SW 1271 (cell line): ENCODE measurements around the gene HSD17B12.

Experiments used
- DNase-seq, 2 experiments: peaks; one replicate each; lab custom pipeline; 2025; lab: John Stamatoyannopoulos, UW

The HSD17B12 gene

DNA sequence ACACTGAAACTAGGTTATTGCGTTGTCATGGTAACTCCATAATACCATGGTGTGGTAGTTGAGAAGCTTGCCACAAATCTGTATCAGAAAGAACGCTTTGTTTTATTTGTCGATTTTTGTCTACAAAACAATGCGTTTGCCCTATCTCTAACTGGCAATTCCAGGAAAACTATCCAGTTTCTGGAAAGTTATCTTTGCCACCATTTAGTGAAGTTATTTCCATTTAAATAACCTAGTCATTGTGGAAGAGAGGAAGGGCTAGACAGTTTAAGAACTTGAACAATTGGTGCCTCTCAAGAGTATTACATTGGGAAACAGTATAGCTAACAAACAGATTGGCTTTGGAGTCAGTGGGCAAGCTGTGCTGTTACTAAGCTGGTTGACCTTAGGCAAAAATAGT is 7.9 kb downstream of the HSD17B12 start:
- DNase-seq, result no peak

DNA sequence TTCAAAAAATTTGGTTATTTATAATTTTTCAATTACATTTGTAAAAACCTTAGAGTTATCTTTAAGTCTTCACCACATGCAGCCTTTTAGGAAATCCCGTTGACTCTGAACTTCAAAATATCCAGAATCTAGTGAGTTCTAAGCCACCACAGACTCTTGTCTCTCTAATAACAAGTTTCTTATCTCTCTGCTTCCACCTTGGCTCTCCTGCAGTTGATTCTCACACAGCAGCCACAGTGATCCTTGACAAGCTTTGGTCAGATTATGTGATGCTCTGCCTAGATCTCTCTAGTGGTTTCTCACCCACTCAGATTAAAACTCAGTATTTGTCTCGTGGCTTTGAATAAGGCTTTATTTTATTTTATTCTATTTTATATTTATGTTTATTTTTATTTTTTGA is 8.6 kb downstream of the HSD17B12 start:
- DNase-seq, result no peak

DNA sequence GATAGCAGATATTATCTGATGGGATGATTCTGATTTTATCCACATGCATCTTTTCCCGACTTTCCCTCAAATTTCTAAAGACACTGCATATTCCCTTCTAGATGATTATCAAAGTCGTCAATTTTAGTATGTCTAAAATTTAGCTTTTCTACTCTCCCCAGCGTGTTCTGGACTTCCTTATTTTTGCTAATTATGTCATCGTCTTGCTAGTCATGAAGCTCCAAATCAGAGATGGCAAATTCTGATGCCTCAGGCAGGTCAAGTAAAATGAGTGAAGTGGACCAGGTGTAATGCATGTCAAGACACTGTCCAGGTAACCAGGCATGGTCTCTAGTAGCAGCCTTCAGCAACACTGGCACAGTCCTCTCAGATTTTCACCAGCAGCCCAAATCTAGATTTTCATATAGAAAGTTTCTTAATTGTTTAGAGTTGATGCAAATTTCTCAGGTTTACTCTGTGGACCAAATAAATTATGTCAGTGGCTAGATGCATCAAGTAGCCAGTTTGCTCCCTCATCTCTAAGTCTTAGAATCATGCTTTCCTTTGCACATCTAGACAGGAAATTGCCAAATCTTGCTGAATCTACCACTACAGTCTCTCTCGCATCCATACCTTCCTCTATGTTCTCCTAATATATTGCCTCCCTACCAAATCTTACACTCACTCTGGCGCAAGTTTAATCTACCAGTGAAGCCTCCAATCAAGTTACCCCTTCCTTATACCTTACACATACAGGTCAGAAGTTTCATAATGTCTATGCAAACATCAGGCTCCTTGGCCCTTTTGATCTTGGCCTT is 10.6 kb downstream of the HSD17B12 start:
- DNase-seq, result no peak

DNA sequence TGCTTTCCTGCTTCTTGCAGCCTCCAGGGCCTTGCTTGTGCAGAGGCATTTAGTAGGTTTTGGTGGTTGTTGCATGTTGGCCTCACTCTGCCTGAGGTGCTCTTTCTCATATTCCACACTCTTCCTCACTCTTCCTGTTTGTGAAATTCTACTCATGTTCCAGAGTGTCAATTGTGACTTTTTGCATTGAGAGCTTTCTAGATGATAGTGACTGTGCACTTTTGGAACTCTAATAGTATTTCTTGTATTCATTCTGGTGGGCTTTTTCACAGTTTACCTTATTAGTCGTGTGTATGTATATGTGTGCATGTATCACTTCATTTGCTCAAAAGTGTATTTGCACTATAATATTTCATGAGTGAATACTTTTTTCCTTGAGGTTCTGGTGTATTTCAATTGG is 11.3 kb downstream of the HSD17B12 start:
- no peak for DNase-seq

DNA sequence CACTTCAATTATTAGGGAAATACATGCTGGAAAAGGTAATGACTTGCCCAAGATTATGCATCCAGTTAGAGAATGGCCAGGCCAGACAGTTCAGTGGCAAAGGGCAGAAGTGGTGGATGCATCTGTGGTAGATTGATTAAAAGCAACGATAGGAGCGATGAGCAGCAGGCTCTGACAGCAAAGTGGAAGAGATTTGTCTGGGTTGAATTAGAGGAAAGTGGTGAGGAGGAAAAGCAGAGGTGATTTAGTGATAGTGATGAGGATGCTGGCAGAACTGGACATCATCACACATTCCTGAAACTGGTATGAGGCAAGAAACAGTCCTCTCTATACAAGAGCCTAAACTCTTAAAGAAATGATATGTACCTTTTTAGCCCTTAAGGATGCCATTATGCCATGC is 12.5 kb downstream of the HSD17B12 start:
- DNase-seq, result no peak

DNA sequence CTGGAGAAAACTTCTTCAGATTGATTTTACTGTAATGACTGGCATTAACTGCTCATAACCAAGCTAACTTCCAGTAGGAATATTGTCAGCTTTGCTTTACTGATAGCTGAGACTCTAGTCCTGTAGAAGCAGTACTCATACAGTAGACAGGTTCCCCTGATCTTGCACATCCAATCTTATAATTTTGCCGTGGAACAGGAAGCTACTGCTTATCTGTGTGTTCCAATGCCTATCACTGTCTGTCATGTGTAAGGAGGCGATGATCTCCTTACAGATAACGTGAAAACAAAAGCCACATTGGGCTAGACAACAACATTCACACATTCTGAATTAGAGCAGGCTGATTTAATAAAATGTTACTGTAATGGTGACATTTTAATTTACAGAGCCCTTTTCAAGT is 13.2 kb downstream of the HSD17B12 start:
- no peak for DNase-seq

DNA sequence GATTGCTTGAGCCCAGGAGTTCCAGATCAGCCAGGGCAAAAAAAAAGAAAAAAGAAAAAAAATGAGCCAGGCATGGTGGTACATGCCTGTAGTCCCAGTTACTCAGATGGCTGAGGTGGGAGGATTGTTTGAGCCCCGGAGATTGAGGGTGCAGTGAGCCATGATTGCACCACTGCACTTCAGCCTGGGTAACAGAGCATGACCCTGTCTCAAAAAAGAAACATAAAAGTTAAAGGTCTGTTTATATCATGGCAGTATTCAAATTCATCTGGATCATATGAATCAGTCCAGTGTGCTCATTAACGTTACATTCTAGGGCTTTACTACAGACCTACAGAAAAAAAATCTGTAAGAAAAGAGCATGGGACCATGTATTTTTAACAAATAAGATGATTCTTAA is 13.9 kb downstream of the HSD17B12 start:
- DNase-seq, result no peak

DNA sequence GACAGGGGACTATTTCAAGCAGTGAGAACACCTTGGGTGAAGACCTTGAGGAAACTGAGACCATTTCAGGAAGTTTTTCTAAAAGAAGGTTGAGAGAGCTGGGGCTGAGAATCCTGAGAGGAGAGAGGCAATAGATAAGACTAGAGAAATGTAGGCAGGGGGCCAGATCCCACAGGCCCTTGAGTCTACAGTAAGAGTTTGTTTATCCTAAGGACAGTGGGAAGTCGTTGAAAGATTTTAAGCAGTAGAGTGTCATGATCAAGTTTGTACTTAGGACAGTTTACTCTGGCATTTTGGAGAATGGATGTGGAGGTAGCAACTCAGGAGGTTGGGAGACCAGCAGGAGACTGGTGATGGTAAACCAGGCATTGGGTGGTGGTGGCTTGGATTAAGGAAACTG is 17.1 kb downstream of the HSD17B12 start:
- no peak for DNase-seq

DNA sequence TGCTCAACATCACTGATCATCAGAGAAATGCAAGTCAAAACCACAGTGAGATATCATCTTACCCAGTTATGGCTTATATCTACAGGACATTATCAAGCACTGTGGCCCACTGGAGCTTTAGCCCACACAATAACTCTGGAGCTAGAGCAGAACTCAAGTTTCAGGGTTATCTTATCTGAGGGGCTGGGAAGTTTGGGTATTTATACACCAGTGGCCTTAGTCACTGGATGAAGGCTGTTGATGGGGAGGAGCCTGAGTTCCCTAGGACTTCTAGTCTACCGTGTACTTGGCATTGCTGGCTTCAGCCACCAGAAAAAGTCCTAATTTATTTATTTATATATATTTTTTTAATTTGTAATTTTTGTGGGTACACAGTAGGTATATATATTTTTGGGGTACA is 19.3 kb downstream of the HSD17B12 start:
- DNase-seq, result no peak

DNA sequence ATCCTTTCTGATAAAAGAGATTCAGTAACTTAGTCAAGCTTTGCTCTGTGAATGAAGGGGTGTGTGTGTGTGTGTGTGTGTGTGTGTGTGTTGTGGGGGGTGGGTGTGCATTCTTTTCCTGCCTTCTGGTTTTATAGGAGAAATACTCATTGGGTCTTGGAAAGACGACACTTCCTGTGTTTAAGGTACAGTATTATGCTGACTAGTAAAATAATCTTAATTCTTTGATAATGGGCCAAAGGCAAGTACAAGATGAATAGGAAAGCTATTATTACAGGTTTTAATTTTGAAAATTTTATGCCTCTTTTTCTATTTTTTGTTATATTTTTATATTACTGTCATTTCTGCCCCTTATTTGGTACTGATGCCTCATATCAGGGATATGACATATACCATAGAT is 26.1 kb downstream of the HSD17B12 start:
- no peak for DNase-seq

DNA sequence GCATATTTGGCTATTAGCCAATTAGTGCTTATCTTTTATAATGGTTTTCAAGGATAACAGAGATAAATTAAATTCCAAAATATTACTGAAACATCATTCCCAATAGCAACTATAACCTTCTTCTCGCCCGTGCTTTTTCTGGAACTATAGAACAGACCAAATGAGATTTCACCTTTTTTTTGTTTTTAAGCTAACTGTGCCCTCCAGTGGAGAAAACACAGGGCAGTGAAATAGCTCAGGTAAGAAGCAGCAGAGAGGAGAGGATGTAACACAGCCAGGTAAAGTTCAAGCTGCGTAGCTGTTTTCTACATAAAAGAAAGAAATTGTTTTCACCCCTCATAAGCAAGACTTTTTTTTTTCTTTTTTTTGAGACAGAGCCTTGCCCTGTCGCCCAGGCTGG is 28.2 kb downstream of the HSD17B12 start:
- DNase-seq, result no peak

DNA sequence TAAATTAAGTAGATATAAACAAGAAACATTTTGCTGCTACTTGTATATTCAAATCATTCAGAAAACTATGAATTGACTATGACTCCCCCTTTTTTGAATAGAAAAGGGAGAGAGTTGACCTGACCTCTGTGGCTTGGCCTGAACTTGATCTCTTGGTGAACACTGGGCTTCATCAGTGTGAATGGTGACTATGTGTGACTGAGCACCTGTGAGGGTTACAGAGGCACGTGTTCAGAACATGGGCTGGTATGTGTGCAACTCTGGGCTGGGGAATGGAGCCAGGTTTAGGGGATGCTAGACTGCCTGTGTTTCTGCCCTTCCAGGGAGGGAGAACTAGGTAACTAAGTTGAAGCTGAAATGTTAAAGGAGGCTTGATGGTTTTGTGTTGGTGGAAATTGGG is 29.2 kb downstream of the HSD17B12 start:
- no peak for DNase-seq

DNA sequence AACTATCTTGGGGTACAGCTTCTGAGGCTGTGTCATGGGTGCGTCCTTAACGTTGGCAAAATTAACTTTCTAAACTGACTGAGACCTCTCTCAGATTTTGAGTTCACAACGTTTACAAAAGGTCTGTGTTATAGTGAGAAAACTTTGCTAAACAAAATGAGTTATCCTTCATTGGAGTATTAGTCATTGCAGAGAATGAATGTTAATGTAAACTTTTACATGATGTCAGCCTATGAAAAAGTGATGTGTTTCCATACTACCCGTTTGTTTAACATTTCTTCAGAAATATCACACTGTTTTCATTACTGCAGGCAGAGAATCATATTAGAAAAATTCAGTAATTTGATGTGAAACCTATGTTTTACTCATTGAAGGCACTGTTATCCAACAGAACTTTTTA is 32.1 kb downstream of the HSD17B12 start:
- DNase-seq, result no peak

DNA sequence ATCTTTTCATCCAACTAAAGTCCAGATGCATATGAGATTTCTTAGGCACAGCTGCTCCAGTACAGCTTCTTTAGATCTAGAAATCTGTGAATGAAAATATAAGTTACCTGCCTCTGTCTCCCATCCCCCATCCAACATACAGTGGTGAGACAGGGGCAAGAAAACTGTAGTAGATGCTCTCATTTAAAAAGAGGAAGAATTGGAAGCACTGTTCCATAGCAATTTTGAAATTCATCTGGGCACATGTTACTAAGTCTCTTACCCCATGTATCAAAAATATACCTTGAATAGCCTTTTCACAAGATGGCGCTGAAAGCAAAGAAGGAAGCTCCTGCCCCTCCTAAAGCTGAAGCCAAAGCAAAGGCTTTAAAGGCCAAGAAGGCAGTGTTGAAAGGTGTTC is 37.8 kb downstream of the HSD17B12 start:
- DNase-seq, result no peak

DNA sequence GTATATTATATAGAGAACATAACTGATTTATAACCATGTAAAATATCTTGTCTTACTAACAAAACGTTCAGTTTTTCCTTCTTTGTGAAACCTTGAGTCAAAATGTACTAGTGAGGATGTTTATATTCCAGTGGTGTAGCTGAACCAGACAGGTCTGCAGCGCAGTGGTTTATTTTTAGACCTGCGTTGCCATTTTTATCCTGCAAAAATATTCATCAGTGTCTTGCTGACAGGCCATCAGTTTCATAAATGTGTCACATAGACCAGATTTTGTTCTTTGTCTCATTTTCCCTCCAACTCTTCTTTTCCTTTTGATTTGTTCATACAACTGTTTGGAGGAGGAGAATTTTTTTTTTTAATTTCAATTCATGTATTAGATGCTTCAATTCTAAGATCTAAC is 43.1 kb downstream of the HSD17B12 start:
- no peak for DNase-seq

DNA sequence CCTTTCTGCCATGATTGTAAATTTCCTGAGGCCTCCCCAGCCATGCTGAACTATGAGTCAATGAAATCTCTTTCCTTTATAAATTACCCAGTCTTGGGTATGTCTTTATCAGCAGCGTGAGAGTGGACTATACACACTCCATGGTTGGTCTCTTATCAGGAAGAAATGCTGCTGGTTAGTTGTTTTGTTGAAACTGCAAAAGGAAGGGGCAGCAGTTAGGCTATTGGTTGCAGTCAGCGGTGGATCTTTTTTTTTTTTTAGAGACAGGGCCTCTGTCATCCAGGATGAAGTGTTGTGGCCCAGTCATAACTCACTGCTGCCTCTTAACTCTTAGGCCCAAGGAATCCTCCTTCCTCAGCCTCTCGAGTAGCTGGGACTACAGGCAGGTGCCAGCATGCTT is 51.7 kb downstream of the HSD17B12 start:
- no peak for DNase-seq

DNA sequence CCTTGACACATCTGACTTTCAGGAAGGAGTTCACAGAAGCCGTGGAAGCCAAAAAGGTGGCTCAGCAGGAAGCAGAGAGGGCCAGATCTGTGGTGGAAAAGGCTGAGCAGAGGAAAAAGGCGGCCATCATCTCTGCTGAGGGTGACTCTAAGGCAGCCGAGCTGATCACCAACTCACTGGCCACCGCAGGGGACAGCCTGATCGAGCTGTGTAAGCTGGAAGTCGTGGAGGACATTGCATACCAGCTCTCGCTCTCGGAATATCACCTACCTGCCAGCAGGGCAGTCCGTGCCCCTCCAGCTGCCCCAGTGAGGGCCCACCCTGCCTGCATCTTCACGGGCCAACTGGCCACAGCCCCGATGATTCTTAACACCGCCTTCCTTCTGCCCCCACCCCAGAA is 53.7 kb downstream of the HSD17B12 start:
- DNase-seq, result no peak

DNA sequence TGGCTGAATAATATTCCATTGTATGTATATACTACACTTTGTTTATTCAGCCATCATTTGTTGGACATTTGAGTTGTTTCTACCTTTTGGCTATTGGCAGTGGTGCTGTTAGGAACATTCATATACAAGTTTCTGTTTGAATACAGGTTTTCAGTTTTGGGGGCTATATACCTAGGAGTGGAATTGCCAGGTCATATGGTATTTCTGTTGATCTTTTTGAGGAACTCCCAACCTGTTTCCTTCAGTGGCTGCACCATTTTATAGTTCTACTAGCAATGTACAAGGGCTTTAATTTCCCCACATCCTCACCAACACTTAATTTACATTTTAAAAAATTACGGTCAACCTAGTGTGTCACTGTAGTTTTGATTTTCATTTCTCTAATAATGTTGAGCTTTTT is 54.6 kb downstream of the HSD17B12 start:
- DNase-seq, result no peak

DNA sequence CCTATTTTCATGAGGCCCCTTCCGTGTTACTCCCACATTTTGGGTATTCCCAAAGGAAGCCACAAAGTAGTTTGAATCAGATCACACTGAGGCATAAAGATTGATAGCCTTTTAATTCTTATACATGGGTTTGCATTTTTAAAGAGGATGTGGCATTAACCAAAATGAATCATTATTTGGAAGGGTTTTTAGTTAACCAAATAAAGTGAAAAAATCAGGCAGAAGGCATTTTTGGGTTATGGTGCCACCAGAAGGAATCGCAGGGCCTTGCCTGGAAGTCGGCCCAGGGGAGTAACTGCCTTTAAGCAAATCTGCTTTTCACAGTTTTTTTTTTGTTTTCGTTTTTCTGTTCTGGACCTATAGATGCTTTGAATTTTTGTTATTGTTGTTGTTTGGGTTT is 55.4 kb downstream of the HSD17B12 start:
- DNase-seq, result no peak

DNA sequence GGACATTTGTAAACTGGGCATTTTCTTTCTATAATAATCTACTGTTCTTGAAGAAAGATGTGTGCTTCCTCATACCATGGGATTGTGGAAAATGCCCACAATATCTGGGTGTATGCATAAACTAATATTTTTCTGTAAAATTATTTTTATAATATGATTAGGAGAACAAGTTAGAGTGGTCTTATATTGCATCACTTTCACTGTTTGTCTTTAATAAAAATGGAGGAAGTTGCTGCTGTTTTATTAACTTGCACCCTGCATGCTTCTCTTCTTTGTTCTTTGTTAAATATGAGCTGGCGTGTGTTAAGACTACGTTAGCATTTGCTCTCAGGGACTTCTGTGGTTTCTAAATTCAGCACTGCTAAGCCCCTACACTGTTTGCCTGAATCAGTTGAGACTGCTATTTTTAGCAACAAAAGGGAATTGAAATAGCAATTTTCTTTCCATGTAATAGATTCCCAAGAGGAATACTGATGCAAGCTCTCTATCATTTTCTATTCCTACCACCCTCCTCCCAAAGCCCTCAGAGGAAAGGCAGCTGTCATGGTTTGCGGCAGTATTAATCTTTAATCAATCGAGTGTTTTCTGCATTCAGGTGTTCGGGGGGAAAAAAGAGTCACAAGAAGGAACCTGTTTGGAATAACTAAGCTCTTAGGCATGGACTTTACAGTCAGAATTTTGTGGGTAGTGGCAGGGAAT is 56.1 kb downstream of the HSD17B12 start:
- DNase-seq, result no peak

DNA sequence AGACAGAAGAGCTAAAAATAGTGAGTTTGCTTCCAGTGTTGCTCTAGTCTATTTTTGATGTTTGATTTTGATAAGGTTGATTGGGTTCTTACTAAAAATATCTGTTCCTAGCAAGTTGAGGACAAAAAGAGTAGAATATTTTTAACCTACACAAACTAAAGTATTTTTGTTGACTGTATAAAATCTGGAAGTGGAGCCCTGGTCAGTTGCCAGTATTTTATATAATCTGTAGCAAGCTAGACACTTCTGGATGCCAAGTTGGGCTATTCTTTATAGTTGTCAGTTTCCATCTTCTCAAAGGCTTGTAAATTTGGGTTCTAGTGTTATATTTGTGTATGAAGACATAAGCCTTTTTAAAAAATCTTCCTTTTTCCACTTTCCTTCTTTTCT is 56.7 kb downstream of the HSD17B12 start:
- no peak for DNase-seq

DNA sequence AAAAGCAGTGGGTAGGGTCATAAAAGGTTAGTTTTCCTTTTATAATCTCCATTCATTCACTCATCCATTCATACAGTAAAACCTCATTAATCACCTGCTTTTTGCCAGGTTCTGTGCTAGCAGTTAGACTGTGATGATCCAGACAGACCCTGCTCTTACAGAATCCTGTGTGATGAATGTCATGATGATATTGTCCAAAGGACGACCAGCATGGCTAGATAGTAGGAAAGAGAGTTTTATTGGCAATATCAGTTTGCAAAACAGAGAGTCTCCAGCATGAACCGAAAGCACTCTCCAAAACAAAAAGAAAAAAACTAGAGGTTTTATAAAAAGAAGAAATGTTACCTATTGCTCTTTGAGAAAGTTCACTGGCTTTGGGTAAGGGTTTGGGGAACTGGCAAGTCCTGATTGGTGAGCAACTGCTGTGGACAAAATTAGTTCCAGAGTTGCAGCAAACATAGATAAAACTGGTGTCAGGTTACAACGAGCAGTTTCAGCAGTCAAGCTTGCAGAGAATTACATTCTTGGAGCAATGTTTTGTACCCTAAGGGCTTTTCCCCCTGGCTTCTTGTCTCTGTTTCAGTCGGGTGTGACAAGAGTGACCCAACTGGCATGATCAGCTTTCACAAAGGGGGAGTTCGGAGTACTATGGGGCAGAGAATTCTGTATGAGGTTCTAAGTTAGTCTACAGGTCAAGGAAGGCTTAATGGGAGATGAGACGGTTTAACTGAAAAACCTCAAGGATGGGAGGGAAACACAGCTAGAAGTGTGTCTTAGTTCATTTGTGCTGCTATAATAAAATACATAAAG is 58.3 kb downstream of the HSD17B12 start:
- peak in 1 of 2 experiments; percentile 28 for DNase-seq

DNA sequence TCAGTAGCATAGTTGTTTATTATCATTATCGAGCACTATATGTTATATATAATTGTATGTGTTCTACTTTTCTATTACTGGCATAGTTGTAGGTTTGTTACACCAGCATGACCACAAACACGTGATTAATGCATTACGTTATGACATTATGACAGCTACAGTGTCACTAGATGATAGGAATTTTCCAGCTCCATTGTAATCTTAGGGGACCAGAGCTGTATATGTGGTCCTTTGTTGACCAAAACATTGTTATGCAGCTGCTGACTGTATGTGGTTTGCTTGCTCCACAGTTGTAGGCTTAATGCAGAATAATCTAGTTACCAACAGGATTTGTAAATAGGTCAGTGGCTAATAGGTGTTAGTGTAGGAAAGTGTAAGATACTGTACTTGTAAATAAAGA is 66.1 kb downstream of the HSD17B12 start:
- DNase-seq, result no peak
